CD4-positive, alpha-beta T cell treated with Interleukin-15 for 1 hour (primary cell): ENCODE data around the gene PSMD11.
A peak's percentile ranks its signal among the peaks of the same experiment; 100 is the strongest.

Source experiments
- DNase-seq: peaks from one replicate; pipeline ENCODE4 v3.0.0-alpha.2; 2020

PSMD11 gene

GRCh38 chr17:32491371-32492263 is 47.3 kb downstream of the PSMD11 start:
- DNase-seq: no peak

GRCh38 chr17:32492264-32492589 is 47.9 kb downstream of the PSMD11 start:
- no peak for DNase-seq

DNA sequence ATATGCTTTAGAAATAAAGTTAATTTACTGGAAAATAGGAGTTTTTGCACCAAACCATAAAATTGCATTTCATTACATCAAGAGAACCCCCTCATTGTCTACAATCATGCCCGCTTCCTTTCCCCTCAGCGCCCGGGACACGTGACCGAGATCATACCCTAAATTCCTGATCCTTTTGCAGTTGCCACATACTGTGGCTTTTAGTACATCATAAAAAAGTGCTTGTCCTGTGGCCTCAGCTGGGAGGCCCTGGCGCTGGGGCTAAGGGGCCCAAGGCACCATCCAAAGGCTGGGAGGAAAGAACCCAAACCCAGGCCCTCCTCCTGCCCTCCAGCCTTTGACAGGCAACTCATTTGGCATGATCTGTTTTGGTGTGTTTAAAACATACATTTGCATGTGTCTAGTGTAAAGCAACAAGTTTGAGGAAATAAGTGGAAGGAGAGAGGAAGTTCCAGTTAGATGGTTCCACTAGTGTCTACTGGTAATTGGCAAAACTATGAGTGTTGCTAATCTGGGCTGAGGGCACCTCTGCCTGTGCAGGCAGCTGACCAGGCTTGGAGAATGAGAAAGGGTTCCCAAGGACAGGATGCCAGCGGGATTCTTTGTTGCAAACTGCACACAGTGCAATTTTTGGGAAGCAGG is 48.5 kb downstream of the PSMD11 start:
- no peak for DNase-seq

DNA sequence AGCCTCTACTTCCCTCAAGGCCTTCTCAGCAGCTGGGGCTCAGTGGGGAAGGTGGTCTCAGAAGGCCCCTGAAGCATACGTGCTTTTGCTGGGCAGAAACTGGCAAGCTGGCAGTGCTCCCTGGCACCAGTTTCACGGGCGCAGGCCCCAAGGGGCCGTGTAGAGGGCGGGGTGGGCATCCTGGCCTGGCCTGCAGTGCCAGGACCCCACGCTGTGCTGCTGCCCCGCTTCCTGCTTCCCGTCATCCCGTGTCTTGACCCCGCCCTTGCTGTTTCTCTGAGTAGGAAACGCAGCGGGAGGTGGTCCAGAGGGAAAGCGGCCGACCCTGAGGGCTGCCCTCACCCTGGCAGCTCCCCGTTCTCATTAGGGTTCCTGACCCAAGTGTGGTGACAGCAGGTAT is 49.3 kb downstream of the PSMD11 start:
- no peak for DNase-seq

DNA sequence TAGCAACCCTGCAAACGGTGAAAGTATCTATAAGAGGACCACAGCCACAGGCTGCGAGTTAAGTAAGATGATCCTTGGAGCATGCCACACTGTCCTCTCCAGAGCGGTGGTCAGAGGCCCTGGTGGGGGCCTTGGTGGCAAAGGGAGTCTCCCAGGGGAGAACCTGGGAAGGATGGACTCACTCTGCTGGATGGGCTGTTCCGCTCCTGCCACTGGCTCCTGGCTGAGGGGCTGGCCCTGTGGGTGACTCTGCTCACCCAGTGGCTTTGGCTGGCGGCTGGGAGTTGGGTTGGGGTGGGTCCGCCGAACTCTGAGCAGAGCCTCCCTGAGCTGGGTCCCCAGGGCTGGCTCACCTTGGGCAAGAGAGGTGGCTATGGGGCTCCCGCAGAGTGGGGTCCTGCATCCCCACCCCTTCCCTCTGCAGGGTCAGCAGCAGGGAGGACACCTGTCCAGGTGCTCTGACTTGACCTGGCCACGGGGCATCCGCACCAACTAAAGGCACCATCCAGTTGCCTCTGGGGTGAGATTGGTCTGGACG is 49.7 kb downstream of the PSMD11 start:
- no peak for DNase-seq

GRCh38 chr17:32494621-32495358 is 50.5 kb downstream of the PSMD11 start:
- DNase-seq: no peak

DNA sequence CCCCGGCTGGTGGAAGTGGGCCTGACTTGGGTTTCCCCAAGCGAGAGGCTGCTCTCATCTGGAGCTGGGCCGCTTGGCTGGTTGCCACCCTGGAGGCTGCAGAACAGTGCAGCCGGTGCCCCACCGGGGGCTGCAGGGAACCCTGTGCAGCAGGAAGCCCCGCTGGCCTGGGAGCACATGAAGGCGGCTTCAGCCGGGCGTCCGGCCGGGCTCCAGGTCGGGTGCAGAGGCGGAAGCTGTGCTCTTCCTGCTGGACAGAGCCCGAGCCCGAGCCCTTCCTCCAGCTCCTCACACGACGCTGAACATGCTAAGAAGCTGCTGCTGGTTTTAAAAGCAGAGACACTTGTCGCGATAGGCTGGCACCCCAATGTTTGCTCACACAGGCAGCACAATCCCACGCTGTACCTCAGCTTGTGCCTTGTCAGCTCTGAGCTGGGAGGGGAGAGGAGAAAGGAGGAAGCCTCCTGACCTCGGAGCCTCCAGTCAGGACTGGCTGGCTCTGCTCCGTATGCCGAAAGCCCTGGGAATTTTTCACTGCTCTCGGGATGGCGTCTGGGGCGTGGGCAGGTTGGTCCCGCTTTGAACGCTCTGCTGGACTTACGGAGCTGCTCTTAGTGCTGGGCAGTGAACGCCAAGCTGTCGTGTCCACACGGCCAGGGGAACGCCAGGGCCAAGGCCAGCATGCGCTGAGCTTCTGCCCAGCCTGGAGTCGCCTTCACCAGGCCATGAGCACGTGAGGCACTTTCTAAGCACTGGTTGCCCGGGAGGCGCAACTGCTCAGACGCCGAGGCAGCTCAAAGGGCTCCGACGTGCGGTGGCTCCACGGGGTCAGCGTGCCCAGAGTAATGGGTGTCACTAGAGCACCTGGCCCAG is 51.3 kb downstream of the PSMD11 start:
- DNase-seq: no peak

GRCh38 chr17:32496395-32497073 is 52.2 kb downstream of the PSMD11 start:
- no peak for DNase-seq

DNA sequence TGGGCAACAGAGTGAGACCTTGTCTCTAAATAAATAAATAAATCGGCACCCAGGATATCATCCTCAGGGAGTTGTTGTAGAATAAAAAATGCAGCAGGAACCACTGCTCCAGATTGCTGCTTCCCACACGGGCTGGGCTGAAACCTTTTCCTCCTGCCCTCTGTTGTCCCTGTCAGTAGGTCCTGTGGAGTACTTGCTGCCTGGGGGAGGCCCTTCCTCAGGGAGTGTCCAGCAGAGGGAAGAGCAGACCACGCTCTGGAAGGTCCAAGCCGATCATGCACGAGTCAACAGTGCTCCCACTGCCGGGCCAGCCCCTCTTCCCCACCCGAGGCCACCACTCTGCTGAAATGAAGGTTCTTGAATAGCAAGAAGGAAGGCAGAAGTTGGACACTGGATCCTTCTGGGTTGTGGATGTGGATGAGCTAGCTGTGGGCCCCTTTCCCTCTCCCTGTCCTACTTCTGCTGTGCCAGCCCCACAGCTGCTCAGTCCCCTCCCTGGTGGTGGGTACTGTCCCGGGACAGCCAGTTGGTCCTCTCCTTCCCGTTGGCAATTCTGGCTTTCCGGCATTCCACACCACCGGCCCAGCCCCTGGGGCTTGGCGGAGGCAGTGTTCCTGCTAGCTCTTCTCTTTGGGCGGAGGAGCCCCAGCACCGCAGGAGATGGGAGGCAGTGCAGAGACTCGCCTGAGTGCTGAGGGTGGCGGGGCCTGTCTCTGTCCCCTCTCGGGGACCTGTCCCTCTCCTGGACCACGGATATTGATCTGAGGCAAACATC is 53.3 kb downstream of the PSMD11 start:
- no peak for DNase-seq

- no peak for DNase-seq
Observed at GRCh38 chr17:32498391-32498790, 54.1 kb downstream of the PSMD11 start.

- no peak for DNase-seq
Observed at GRCh38 chr17:32502013-32502412, 57.7 kb downstream of the PSMD11 start.

DNA sequence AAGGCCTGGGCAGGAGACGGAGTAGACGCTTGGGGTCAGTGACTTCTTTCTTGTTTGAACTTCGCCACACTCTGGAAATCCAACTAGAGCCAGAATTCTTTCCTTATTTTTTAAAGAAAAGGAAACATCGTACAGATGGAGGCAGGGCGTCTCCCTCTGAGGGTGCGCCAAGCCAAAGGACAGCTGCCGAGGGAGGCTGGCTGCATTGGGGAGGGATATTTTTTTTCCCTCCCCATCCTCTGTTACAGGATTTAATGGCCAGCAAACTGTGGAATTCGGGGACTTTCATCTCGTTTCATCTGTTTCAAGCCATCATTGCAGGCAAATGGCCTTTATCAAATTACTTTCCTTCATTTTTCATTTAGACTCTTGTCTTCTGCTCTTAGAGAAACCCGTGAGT is 58.4 kb downstream of the PSMD11 start:
- no peak for DNase-seq

- peak; percentile 49 for DNase-seq
Observed at GRCh38 chr17:32503251-32504165, 59.2 kb downstream of the PSMD11 start.

DNA sequence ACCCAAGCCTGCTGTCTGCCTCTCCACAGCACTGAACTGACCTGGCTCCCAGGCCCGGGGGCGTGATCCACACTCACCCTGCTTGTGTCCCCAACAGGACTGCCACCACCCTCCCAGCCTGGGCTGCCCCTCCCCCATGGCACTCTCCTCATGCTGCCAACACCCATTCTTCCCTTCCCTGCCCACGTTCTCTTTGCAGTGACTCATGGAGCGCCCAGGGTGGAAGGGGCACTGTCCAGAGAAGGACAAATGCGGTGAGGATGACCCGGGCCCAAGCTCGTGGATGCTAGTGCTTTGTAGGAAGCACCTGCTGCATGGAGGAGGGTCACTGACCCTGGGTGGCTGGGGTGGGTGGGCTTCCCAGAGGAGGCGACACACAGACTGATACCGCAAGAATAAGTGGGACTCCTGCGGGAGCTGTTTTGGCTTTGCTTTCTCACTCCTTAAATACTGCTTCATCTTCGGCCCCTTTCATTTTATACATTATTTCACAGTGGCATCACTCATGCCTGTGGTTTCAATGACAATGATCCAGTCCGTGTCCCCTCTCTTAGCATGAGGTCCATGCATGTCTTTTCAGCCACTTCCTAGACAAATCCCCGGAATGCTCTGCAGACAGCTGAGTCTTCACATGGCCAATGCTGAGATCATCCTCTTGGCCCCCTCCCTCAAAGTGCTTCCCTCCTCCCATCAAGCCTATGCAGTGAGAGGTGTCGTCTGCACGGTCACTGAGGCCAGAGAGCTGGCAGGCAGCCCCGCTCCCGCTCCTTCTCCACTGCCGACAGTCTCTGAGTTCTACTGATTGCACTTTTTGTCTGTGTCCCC is 60.1 kb downstream of the PSMD11 start:
- DNase-seq: no peak

GRCh38 chr17:32508926-32509325 is 64.6 kb downstream of the PSMD11 start:
- no peak for DNase-seq

DNA sequence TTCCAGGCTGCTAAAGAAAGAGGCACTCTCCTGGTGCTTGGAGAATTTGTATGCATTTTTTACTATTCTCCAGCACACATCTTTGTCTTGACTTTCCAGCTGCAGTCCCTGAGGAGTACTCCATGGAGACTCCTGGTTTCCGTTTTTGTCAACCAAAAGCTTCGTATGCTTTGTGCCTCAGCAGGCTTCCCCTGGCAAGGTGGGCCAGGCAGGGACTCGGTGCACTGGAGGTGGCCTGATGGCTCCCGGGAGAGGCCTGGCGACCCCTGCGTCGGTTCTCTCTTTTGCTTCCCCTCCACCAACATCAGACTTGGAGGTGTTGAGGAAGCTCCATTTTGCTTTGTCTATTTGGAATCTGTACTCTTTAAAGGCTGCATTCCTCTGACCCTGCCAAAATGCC is 66.2 kb downstream of the PSMD11 start:
- DNase-seq: no peak

DNA sequence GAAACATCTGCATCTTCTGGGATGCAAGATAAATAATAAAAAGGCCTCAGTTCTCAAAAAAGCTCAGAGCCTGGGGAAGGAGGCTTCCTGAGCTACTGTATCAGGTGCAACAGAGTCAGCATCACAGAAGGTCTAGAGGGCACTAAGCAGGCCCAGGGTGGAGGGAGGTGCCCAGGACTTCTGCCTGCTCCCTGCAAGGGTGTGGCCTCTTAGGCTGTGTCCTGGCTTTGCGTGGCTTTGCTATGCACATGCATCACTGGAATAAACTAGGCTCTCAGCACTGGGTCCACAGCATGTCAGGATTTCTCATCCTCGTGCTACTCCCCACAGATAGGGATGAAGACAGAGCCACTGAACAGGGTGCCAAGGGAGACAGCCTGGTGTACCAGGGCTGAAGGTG is 68.0 kb downstream of the PSMD11 start:
- no peak for DNase-seq

- no peak for DNase-seq
Observed at GRCh38 chr17:32513579-32513978, 69.3 kb downstream of the PSMD11 start.

DNA sequence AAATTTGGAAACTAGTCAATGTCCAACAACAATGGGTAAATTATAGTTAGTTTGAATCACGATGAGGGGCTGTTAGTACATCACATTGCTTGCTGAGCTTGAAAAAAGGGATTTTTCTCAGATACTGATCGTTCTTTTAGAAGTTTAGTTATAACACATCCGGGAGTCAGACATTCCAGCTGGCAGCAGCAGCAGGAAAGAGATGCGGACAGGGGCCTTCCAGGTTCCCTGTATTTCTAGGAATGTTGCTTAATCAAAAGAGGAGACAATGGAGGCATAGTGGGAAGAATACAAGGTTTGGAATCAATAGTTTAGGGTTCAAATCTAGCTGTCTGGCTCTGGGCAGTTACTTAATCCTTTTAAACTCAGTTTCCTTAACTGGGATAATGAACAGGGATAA is 70.3 kb downstream of the PSMD11 start:
- no peak for DNase-seq
